ENCODE measurements around the gene ALDH18A1. TPM values are rescaled to one million over a fixed set of nuclear protein-coding genes. Genes with fewer than 3 reads are reported as not detected.
A peak's percentile ranks its signal among the peaks of the same experiment; 100 is the strongest.

ALDH18A1 gene
- total RNA-seq, 1 experiment from 2014 or later, result 114 TPM

DNA sequence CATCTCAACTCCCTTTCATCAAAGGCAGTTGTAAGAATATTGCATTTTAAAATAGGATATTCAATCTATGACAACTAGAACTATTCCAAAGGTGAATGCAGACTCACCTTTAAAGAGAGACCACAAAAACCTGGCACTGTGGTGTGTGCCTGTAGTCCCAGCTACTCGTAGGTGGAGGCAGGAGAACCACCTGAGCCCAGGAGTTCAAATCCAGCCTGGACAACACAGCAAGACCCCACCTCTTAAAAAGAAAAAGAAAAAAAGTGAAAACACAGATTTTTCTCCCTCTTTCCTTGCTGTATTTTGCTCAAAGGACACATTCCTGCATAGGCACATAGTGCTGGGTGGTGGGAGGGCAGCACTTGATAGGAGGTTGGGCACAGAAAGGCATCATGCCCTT lies 739 bp upstream of the ALDH18A1 start:
- Histone ChIP-seq H3K14ac (ENCODE audit: insufficient read depth, low read length) (no peak overlapping the region), H3K79me1 (ENCODE audit: insufficient read depth, low read depth, low read length, poor library complexity, severe bottlenecking) (no peaks in the 10 kb centered on the region), H4K8ac (replicated peaks; ENCODE audit: insufficient read length, low read depth, low read length) (no peak overlapping the region), H2BK12ac (ENCODE audit: insufficient read length, low read depth, low read length) (no peak overlapping the region), H4K5ac (ENCODE audit: insufficient read length, low read depth, low read length) (no peak overlapping the region), H3K9ac (ENCODE audit: extremely low read depth, insufficient read length, low read length) (no peak overlapping the region), H3K23ac (ENCODE audit: insufficient read length, low read depth, low read length) (no peak overlapping the region), H3K9me3 (ENCODE audit: control insufficient read depth, low read depth, low read length) (no peaks in the 10 kb centered on the region), H3K23me2 (ENCODE audit: insufficient read length, low read depth, low read length, poor library complexity, severe bottlenecking) (peaks cover 8% of the 10 kb centered on the region), H3K4ac (ENCODE audit: low read depth, low read length) (no peak overlapping the region), H3K56ac (ENCODE audit: insufficient read length, low read depth, low read length) (no peak overlapping the region), H2BK15ac (ENCODE audit: low read depth, low read length) (no peak overlapping the region), H3K79me2 (ENCODE audit: insufficient read depth, low read length) (peaks cover 3% of the 10 kb centered on the region; the same call in 1 of the 2 replicates), H2AFZ (ENCODE audit: low read length) (no peak overlapping the region), H3K4me2 (ENCODE audit: insufficient read depth, insufficient read length, low read length) (peak overlapping the region; percentile 98), H4K91ac (ENCODE audit: insufficient read length, low read depth, low read length) (no peak overlapping the region), H2BK120ac (ENCODE audit: low read depth, low read length, poor library complexity, severe bottlenecking) (no peak overlapping the region), H2AK5ac (ENCODE audit: insufficient read length, low read length) (peak overlapping the region; percentile 21), H2BK20ac (ENCODE audit: low read depth, low read length, poor library complexity, severe bottlenecking) (no peak overlapping the region), H3K18ac (ENCODE audit: insufficient read length, low read depth, low read length) (no peak overlapping the region), H2BK5ac (ENCODE audit: insufficient read length, low read length) (no peak overlapping the region), H3K27ac (ENCODE audit: insufficient read length, low read depth, low read length) (no peak overlapping the region), H3T11ph (ENCODE audit: low read length) (no peak overlapping the region), H3K4me1 (ENCODE audit: insufficient read depth, low read length) (no peaks in the 10 kb centered on the region; the same call in 1 of the 2 replicates), H4K20me1 (ENCODE audit: control insufficient read depth, insufficient read depth, insufficient read length) (no peaks in the 10 kb centered on the region), H3K27me3 (ENCODE audit: insufficient read depth, low read length) (no peaks in the 10 kb centered on the region)
- no peaks in the 10 kb centered on the region; the same call in 1 of the 2 replicates for H3K27me3 Mint-ChIP-seq (ENCODE audit: low read depth)
- whole genome bisulfite sequencing (ENCODE audit: extremely low coverage, insufficient read length, low lambda C conversion rate), result no CpG with 5 or more reads among the region's 1 CpG
- no peak for DNase-seq
- H3K9me3 Mint-ChIP-seq, result no peaks in the 10 kb centered on the region; a peak in 1 of 5 replicates
- H3K4me3 Mint-ChIP-seq, result peak overlapping the region; percentile 95 to 100
- no peak overlapping the region for H3K27ac Mint-ChIP-seq
- TF ChIP-seq, protein P1, sequence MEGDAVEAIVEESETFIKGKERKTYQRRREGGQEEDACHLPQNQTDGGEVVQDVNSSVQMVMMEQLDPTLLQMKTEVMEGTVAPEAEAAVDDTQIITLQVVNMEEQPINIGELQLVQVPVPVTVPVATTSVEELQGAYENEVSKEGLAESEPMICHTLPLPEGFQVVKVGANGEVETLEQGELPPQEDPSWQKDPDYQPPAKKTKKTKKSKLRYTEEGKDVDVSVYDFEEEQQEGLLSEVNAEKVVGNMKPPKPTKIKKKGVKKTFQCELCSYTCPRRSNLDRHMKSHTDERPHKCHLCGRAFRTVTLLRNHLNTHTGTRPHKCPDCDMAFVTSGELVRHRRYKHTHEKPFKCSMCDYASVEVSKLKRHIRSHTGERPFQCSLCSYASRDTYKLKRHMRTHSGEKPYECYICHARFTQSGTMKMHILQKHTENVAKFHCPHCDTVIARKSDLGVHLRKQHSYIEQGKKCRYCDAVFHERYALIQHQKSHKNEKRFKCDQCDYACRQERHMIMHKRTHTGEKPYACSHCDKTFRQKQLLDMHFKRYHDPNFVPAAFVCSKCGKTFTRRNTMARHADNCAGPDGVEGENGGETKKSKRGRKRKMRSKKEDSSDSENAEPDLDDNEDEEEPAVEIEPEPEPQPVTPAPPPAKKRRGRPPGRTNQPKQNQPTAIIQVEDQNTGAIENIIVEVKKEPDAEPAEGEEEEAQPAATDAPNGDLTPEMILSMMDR (conservative IDR thresholded peaks at IDR 0.05), result no peak
- H3K4me1 Mint-ChIP-seq, result peaks cover 17 to 18% of the 10 kb centered on the region in 2 experiments
- H3K36me3 Mint-ChIP-seq (ENCODE audit: insufficient read depth in 1 of 3, low read depth in 3 of 3), result peaks cover 14 to 16% (median 15%) of the 10 kb centered on the region in 3 experiments

Measured in H9 (cell line).